ENCODE results near the gene MTUS2.

- no peak for TF ChIP-seq REST (IDR thresholded peaks at IDR 0.05)
- TF ChIP-seq CTCF (IDR thresholded peaks at IDR 0.05; ENCODE audit: low read depth, low read length, missing input control), result no peak
- no peak for TF ChIP-seq EGR1 (IDR thresholded peaks at IDR 0.05; ENCODE audit: low read depth in 2 of 2)
- no peak for TF ChIP-seq MAX (IDR thresholded peaks at IDR 0.05)
- TF ChIP-seq TAF1 (conservative IDR thresholded peaks at IDR 0.05), result no peak
- TF ChIP-seq JUND (IDR thresholded peaks at IDR 0.05), result no peak
Measured at GRCh38 chr13:28837111-28837510, 17.0 kb downstream of the MTUS2 start.
